ENCODE measurements around the gene WDR1. TPM values are rescaled to one million over a fixed set of nuclear protein-coding genes. Genes with fewer than 3 reads are reported as not detected.

The WDR1 gene
- total and polyA plus RNA-seq, 2 of the 13 experiments (the other 11 are each of a cell fraction or from before 2014, with no cell fraction given), result 106 to 198 TPM

DNA sequence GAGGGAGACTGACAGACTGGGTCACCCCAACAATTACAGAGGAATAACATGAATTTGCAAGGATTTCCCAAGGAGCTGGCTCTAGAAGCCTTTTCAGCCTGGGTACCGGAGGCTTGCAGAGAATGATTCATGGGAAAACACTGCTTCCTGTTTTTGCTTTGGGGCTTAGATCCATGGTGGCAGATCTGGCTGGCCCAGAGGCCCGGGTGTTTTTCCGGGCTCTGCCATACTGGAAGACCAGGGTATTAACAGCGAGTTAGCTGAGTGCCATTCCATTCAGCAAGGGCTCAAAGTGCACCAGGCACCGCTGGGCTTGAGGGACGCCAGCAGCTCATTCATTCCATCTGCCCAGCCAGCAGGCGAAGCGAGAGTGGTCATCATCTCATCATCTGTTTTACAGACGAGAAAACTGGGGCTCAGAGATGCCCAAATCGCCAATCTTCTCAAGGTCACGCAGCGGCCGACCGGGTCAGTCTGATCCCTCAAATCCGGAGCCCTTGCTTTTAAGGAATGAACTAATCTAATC, 1.3 kb downstream of the WDR1 start (continued):
- TF ChIP-seq ZNF790 (CRISPR knock-in tag; IDR thresholded peaks at IDR 0.05; ENCODE audit: borderline replicate concordance) (0 out of 2 replicates have a peak, but pooled peaks have one; percentile 2), ZBTB7B (CRISPR knock-in tag; IDR thresholded peaks at IDR 0.05) (peak; percentile 38; the same call in 1 of the 2 replicates), PRMT3 (CRISPR knock-in tag; IDR thresholded peaks at IDR 0.05; ENCODE audit: borderline replicate concordance, low read depth) (no peak), ZNF367 (CRISPR knock-in tag; IDR thresholded peaks at IDR 0.05; ENCODE audit: borderline replicate concordance) (no peak), ZNF142 (CRISPR knock-in tag; IDR thresholded peaks at IDR 0.05) (no peak), ZNF468 (CRISPR knock-in tag; IDR thresholded peaks at IDR 0.05) (no peak), ATF7 (IDR thresholded peaks at IDR 0.05) (no peak), ATF7 (CRISPR knock-in tag; IDR thresholded peaks at IDR 0.05) (0 out of 2 replicates have a peak, but pooled peaks have one; percentile 20), SMAD1 (CRISPR knock-in tag; IDR thresholded peaks at IDR 0.05; ENCODE audit: borderline replicate concordance, low read depth) (no peak), ZSCAN9 (CRISPR knock-in tag; IDR thresholded peaks at IDR 0.05; ENCODE audit: borderline replicate concordance) (no peak), KDM6A (CRISPR knock-in tag; IDR thresholded peaks at IDR 0.05; ENCODE audit: low read depth) (no peak), ERF (CRISPR knock-in tag; IDR thresholded peaks at IDR 0.05) (0 out of 2 replicates have a peak, but pooled peaks have one; percentile 26), KLF16 (CRISPR knock-in tag; IDR thresholded peaks at IDR 0.05) (no peak; a peak in 1 of 4 replicates), PITX1 (CRISPR knock-in tag; IDR thresholded peaks at IDR 0.05) (peak; percentile 19; the same call in 1 of the 2 replicates), ZNF572 (CRISPR knock-in tag; IDR thresholded peaks at IDR 0.05) (no peak), BCL3 (CRISPR knock-in tag; IDR thresholded peaks at IDR 0.05) (no peak)
- TF ChIP-seq, protein P1, sequence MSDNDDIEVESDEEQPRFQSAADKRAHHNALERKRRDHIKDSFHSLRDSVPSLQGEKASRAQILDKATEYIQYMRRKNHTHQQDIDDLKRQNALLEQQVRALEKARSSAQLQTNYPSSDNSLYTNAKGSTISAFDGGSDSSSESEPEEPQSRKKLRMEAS (IDR thresholded peaks at IDR 0.05), result peak; percentile 53; the same call in 1 of the 2 replicates
- TF ChIP-seq, protein P2, sequence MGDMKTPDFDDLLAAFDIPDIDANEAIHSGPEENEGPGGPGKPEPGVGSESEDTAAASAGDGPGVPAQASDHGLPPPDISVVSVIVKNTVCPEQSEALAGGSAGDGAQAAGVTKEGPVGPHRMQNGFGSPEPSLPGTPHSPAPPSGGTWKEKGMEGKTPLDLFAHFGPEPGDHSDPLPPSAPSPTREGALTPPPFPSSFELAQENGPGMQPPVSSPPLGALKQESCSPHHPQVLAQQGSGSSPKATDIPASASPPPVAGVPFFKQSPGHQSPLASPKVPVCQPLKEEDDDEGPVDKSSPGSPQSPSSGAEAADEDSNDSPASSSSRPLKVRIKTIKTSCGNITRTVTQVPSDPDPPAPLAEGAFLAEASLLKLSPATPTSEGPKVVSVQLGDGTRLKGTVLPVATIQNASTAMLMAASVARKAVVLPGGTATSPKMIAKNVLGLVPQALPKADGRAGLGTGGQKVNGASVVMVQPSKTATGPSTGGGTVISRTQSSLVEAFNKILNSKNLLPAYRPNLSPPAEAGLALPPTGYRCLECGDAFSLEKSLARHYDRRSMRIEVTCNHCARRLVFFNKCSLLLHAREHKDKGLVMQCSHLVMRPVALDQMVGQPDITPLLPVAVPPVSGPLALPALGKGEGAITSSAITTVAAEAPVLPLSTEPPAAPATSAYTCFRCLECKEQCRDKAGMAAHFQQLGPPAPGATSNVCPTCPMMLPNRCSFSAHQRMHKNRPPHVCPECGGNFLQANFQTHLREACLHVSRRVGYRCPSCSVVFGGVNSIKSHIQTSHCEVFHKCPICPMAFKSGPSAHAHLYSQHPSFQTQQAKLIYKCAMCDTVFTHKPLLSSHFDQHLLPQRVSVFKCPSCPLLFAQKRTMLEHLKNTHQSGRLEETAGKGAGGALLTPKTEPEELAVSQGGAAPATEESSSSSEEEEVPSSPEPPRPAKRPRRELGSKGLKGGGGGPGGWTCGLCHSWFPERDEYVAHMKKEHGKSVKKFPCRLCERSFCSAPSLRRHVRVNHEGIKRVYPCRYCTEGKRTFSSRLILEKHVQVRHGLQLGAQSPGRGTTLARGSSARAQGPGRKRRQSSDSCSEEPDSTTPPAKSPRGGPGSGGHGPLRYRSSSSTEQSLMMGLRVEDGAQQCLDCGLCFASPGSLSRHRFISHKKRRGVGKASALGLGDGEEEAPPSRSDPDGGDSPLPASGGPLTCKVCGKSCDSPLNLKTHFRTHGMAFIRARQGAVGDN (CRISPR knock-in tag; IDR thresholded peaks at IDR 0.05), result peak; percentile 85
